Breast epithelium (tissue), 4 donors: ENCODE data around the gene HES7. TPM values are rescaled to one million over a fixed set of nuclear protein-coding genes. Genes with fewer than 3 reads are reported as not detected.

ENCODE experiments used
- DNase-seq, 2 donors: peaks; one replicate each; pipeline ENCODE4 v3.0.0-alpha.2; 2019; ENCODE audit warnings: low spot score in 2 of 2
- H3K27ac ChIP-seq, 2 donors: fragments of 200-600 bp; sonication (generic) in 1 of 2; one replicate each; pipeline ENCODE4 v1.5.1; 2016 to 2019; ENCODE audit warnings: mild to moderate bottlenecking in 1 of 2
- H3K27me3 ChIP-seq, 2 donors: fragments of 200-600 bp; sonication (generic) in 1 of 2; one replicate each; pipeline versions ENCODE4 v1.5.1 to v1.6.0; 2017 to 2019; ENCODE audit warnings: control low read depth in 1 of 2, mild to moderate bottlenecking in 1 of 2
- H3K36me3 ChIP-seq: fragments of 200-600 bp; one replicate; pipeline ENCODE4 v1.5.1; 2019
- H3K4me1 ChIP-seq, 2 donors: fragments of 200-600 bp; sonication (generic); one replicate each; pipeline ENCODE4 v1.5.1; 2016 to 2019; ENCODE audit warnings: control low read depth in 1 of 2
- H3K4me3 ChIP-seq, 3 donors: fragments of 200-600 bp; sonication (generic); 1 replicate in 2 of 3; 2 replicates in 1 of 3; pipeline ENCODE4 v1.5.1; 2016 to 2019; ENCODE audit warnings: mild to moderate bottlenecking in 3 of 3, moderate library complexity in 2 of 3
- H3K9me3 ChIP-seq, 2 donors: fragments of 200-600 bp; sonication (generic) in 1 of 2; one replicate each; pipeline ENCODE4 v1.5.1; 2016 to 2019; ENCODE audit warnings: control low read depth in 1 of 2
- CTCF ChIP-seq, 3 donors: fragments of 450-650 bp; IDR thresholded peaks; one replicate each; pipeline ENCODE4 v1.5.1; 2016 to 2017; ENCODE audit warnings: antibody characterized with exemption in 3 of 3, mild to moderate bottlenecking in 3 of 3, moderate library complexity in 3 of 3
- POLR2A ChIP-seq: fragments of 450-650 bp; IDR thresholded peaks from one replicate; pipeline ENCODE4 v1.6.1; 2016; ENCODE audit warnings: antibody characterized with exemption, mild to moderate bottlenecking, moderate library complexity
- POLR2AphosphoS5 ChIP-seq, 3 donors: sonication (generic); formaldehyde crosslinking; IDR thresholded peaks; one replicate each; pipeline ENCODE4 v1.6.1; 2017; ENCODE audit warnings: antibody characterized with exemption in 3 of 3
- intact Hi-C: fragments of 100-400 bp; cut with DNase I; formaldehyde crosslinking; loops from one replicate; pipeline ENCODE4 v1.15.1; 2023; ENCODE audit warnings: low total_unique reads
- total RNA-seq, 3 donors: library from RNA; depleted of rRNA; stranded (reverse); fragments of >200 nt; gene quantifications; one replicate each; pipeline ENCODE4 v1.1.0, GENCODE V29; 2016

Gene HES7
- total RNA-seq, 3 donors from 2014 or later = not detected

- DNase-seq = peak in 1 of 2 donors; percentile 59
- intact Hi-C loops = no loop called here
- H3K27ac ChIP-seq = peak overlapping the region; percentile 87 to 92
These were observed 16.4 kb upstream of the HES7 start for GRCh38 chr17:8140065-8141029.

DNA sequence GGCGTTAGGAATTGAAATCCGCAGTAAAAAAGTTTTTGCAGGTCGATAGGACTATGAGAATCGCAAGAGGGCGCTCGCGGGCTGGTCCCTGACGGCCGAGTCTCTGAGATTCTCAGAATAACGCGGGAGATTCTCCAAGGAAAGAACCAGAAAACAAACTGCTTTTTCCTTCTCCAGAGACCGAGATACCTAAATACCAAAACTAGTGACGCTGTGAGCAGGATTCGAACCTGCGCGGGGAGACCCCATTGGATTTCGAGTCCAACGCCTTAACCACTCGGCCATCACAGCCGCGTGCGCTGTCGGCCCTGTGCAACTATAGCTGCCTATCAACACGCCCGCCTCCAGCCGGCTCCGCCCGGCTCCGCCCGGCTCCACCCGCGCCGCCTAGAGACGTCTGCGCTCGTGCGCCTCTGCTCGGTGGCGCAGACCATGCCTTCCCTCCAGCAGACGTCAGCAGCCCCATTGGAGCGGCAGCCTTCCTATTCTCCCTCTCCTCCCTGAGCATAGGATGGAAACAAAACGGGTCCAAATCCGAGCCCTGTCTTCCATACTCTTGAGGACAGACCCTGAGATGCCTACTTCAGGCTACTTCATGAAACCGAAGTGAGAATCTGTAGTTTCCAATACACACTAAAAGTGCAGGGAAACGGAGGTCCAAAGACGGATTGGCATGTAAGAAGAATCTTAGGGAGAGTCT lies 14.9 kb upstream of the HES7 start:
- Histone ChIP-seq H3K9me3 (no peaks in the 10 kb centered on the region), H3K27ac (peak overlapping the region; percentile 87 to 92), H3K27me3 (no peaks in the 10 kb centered on the region), H3K4me1 (peaks cover 0 to 7% of the 10 kb centered on the region in 2 donors), H3K36me3 (peaks cover 8% of the 10 kb centered on the region), H3K4me3 (peak overlapping the region in 2 of 3 donors; percentile 32 to 52)
- intact Hi-C loops = loop anchor here (10.0 kb wide), 1 partner anchor 76 kb away; the partner anchor contains the start of gene AURKB
- peak; percentile 88 to 95 (median 91) for TF ChIP-seq POLR2AphosphoS5 (IDR thresholded peaks at IDR 0.05)
- peak; percentile 85 to 99 (median 93) for TF ChIP-seq CTCF (IDR thresholded peaks at IDR 0.05)
- peak; percentile 54 for TF ChIP-seq POLR2A
- peak; percentile 96 to 97 for DNase-seq

More at GRCh38 chr17:8140065-8141029, 16.4 kb upstream of the HES7 start:
- Histone ChIP-seq H3K4me1 (peaks cover 0 to 7% of the 10 kb centered on the region in 2 donors), H3K36me3 (peaks cover 16% of the 10 kb centered on the region), H3K4me3 (no peak overlapping the region), H3K9me3 (no peaks in the 10 kb centered on the region), H3K27me3 (no peaks in the 10 kb centered on the region)
- no peak for TF ChIP-seq POLR2A
- no peak for TF ChIP-seq CTCF (IDR thresholded peaks at IDR 0.05)
- TF ChIP-seq POLR2AphosphoS5 (IDR thresholded peaks at IDR 0.05) = peak in 1 of 3 donors; percentile 12

DNA sequence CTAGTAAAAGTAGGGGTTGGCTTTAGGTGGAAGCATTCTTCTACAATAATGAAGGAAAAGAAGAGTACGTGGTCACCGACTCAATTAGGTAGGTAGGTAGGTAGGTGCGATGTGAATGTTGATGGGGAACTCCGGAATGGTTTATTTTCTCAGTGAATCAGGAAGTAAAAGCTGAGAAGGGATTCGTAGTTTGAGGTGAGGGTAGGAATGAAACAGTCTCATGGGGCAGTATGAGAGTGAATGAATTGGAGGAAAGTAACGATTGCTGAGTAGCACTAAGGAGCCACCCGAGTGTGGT lies 14.4 kb upstream of the HES7 start:
- no peaks in the 10 kb centered on the region for H3K9me3 ChIP-seq
- no peaks in the 10 kb centered on the region for H3K27me3 ChIP-seq
- peaks cover 0 to 7% of the 10 kb centered on the region in 2 donors for H3K4me1 ChIP-seq
- H3K4me3 ChIP-seq = peak overlapping the region in 2 of 3 donors; percentile 32 to 52
- no peak for TF ChIP-seq POLR2AphosphoS5 (IDR thresholded peaks at IDR 0.05)
- TF ChIP-seq POLR2A = no peak
- TF ChIP-seq CTCF (IDR thresholded peaks at IDR 0.05) = no peak
- H3K36me3 ChIP-seq = peaks cover 8% of the 10 kb centered on the region
- intact Hi-C loops = loop anchor here (10.0 kb wide), 1 partner anchor 76 kb away; the partner anchor contains the start of gene AURKB
- peak overlapping the region; percentile 87 to 92 for H3K27ac ChIP-seq
- no peak for DNase-seq

- no peaks in the 10 kb centered on the region for H3K27me3 ChIP-seq
- H3K4me1 ChIP-seq = peaks cover 0 to 7% of the 10 kb centered on the region in 2 donors
- DNase-seq = no peak
- intact Hi-C loops = loop anchor here (10.0 kb wide), 1 partner anchor 77 kb away; the partner anchor contains the start of gene AURKB
- H3K9me3 ChIP-seq = no peaks in the 10 kb centered on the region
- peak overlapping the region; percentile 87 to 92 for H3K27ac ChIP-seq
- peaks cover 8% of the 10 kb centered on the region for H3K36me3 ChIP-seq
- peak overlapping the region in 2 of 3 donors; percentile 32 to 52 for H3K4me3 ChIP-seq
- TF ChIP-seq POLR2AphosphoS5 (IDR thresholded peaks at IDR 0.05) = no peak
- no peak for TF ChIP-seq CTCF (IDR thresholded peaks at IDR 0.05)
- TF ChIP-seq POLR2A = no peak
These were observed 13.9 kb upstream of the HES7 start for GRCh38 chr17:8137645-8138373.
